Activated CD8-positive, alpha-beta memory T cell treated with anti-CD3 and anti-CD28 coated beads for 24 hours (primary cell): ENCODE data around the gene SLC27A3.
"Not testable (repeated sequence)": the region's sequence is repeated elsewhere in the genome, so short reads cannot be mapped to it uniquely, and the experiment has no call there.

Experiments
- DNase-seq: peaks from one replicate; pipeline ENCODE4 v3.0.0-alpha.2; 2020

The SLC27A3 gene

GRCh38 chr1:153780551-153780950 lies 5.3 kb downstream of the SLC27A3 start:
- DNase-seq = no peak

DNA sequence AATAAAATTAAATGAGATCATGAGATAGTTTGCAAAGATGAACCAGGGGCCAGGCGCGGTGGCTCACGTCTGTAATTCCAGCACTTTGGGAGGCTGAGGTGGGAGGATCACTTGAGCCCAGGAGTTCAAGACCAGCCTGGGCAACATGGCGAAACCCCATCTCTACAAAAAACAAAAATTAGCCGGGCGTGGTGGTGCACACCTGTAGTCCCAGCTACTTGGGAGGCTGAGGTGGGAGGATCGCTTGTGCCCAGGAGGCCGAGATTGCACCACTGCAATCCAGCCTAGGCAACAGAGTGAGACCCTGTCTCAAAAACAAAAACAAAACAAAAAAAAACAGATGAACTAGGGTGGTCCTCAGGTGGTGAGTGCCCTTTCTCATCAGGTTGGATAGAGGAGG lies 7.4 kb downstream of the SLC27A3 start:
- DNase-seq = not testable (repeated sequence)

- DNase-seq = peak; percentile 95
Measured at GRCh38 chr1:153783233-153784190, 8.3 kb downstream of the SLC27A3 start.

GRCh38 chr1:153786038-153786790 lies 11.0 kb downstream of the SLC27A3 start:
- DNase-seq = no peak

- no peak for DNase-seq
Measured at GRCh38 chr1:153789478-153790034, 14.3 kb downstream of the SLC27A3 start.

GRCh38 chr1:153790313-153790965 lies 15.2 kb downstream of the SLC27A3 start:
- no peak for DNase-seq

DNA sequence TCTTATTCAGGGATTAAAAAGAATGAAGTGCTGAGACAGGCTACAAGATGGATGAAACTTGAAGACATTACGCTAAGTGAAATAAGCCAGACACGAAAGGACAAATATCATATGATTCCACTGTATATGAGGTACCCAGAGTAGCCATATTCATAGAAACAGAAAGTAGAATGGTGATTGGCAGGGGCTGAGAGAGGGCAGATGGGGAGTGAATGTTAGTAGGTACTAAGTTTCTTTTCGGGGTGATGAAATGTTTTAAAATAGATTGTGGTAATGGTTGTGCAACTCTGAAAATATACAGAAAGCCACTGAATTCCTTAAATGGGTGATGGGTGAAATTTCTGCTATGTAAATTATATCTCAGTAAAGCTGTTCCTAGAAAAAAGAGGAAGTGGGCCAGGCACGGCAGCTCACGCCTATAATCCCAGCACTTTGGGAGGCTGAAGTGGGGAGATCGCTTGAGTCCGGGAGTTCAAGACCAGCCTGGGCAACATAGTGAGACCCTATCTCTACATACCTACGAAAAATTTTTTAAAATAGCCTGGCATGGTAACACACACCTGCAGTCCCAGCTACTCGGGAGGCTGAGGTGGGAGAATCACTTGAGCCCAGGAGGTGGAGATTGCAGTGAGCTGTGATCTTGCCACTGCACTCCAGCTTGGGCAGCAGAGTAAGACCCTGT lies 15.9 kb downstream of the SLC27A3 start:
- no peak for DNase-seq

DNA sequence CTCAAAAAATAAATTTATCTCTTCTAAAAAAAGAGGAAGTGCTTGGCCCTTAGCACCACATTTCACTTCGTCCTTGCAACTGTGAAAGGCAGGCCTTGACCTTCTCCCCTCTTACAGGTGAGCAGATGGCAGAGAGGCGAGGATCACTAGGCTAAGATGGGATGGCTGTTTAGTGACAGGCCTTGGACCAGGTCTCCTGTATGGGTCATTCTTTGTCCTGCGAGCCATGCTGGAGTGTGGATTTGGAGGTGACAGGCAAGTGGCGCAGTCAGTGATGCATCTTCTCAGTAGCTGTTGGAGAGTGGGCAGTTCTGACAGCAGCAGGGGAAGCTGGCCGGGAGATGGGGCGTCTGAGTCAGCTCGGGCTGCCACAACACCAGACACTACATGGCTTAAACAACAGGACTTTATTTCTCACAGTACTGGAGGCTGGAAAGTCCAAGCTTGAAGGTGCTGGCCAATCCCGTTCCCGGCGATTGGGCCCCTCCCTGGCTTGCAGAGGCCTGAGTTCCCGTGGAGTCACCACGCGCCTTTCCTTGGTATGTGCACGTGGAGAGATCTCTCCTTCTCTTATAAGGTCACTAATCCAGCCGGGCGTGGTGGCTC lies 16.5 kb downstream of the SLC27A3 start:
- no peak for DNase-seq

DNA sequence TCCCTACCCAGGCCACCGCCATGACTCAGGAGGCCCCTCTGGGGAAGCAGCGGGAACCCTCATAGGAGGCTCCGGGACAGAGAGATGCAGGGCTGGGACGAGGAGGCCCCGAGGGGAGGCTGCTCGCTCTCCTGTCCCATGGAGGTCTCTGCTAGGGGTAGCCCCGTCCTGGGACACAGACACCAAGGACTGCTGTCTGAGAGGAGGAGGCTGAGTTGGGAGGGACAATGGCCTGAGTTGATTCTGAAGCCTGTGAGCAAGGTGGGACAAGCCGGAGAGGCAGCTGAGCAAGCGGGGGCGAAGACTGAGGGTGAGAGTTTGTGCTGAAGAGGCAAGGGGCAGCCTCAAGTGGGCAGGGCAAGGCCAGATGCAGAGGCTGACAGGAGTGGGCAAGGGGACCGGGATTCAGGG lies 17.4 kb downstream of the SLC27A3 start:
- DNase-seq = no peak

DNA sequence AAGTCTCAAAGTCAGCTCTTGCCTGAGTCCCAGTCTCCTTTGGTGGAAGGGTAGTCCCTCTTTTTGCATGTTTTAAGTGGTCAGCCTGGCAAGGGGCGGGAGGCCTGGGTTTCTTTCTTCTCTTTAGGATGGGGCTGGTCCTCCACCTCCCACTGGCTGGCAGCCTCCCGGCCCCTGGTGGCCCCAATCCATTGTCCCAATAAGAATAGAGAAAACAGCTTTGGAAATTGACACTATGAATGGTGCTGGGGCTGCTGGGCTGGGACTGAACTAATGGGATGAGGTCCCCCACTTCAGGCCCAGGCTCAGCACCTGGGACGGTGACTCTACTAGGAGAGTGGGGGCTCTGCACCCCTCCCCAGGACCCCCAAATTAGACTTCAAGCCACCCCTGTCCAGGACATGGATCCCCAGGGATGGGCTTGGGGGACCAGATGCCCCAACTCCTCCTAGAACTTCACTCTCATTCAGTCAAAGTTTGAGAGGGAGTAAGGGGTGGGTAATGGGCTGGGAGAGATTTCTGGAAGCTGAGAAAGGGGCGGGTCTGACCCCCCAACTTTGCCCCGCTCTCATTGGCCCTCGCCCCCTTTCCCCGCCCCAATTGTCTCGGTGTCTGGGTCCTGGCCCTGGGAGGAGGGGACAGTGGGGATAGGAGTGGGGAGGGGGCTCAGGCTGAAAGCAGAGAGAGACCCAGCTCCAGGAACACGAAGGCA lies 18.2 kb downstream of the SLC27A3 start:
- no peak for DNase-seq

- no peak for DNase-seq
Measured at GRCh38 chr1:153793973-153794615, 18.9 kb downstream of the SLC27A3 start.

GRCh38 chr1:153794624-153795329 lies 19.6 kb downstream of the SLC27A3 start:
- no peak for DNase-seq

DNA sequence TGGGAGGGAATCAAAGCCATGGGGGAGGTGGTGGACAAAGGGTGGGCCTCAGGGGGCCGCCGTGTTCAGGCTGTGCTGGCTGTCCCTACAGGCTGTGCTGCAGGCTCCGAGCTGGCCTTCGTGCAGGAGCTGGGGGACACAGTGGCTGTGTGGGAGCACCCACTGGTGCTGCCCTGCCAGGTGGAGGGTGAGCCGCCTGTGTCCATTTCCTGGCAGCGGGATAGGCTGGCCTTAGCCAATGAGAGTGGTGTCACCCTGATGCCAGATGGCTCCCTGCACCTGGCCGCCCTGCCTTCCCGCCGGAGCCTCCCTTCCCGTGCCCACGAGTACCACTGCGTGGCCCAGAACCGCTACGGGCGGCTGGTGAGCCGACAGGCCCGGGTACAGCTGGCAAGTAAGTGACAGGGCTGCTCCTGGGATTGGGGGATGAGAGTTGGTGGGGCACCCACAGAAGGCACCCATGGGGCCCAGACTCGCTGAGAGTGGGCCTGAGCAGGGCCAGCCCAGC lies 20.2 kb downstream of the SLC27A3 start:
- DNase-seq = no peak

- no peak for DNase-seq
Measured at GRCh38 chr1:153795934-153796785, 21.0 kb downstream of the SLC27A3 start.

- peak; percentile 91 for DNase-seq
Measured at GRCh38 chr1:153796786-153797659, 21.8 kb downstream of the SLC27A3 start.

DNA sequence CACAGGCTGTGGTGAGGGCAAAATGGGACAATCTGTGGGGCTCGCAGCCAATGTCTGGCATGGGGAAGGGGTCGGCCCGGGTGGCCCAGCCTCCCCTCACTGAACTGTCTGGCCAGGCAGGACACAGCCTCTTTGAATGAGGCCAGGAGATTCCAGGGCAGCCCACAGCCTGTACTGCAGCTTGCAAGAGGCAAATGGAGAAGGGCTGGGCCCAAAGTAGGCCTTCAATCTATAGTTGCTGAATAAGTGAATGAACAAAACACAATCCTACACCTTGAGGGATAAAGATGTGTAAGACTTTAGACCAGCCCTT lies 23.2 kb downstream of the SLC27A3 start:
- no peak for DNase-seq

DNA sequence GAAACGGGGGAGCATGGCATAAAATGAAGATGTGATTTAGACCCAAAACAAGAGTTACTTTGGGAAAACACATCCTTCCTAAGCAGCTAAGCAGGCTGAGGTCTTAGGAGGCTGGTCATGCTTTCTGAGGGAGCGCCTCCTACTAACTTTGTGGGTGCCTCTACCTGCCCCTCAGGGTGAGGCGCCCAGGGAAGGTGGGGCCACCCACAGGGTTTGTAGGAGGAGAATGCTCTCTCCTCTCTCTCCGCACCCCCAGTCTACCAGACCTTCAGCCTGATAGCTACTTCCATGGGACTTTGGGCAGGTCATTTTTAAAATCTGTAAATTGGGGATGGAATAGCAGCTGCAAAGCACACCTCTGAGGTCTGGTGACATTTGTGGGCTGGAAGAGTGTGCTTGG lies 23.8 kb downstream of the SLC27A3 start:
- no peak for DNase-seq
